GM18520 (cell line): Measurements from ENCODE around the gene SLC25A47.
A peak's percentile ranks its signal among the peaks of the same experiment; 100 is the strongest.

Experiments
- ATAC-seq: cut with Tn5 transposase; IDR thresholded peaks from one replicate; pipeline ENCODE4 v1.9.1; 2021; ENCODE audit not compliant: unreplicated experiment

Gene SLC25A47

GRCh38 chr14:100322138-100322957 lies 791 bp upstream of the SLC25A47 start:
- ATAC-seq = no peak

- no peak for ATAC-seq
Measured at GRCh38 chr14:100323942-100324307, 786 bp downstream of the SLC25A47 start.

GRCh38 chr14:100325231-100325632 lies 2.1 kb downstream of the SLC25A47 start:
- no peak for ATAC-seq

- ATAC-seq = no peak
Measured at GRCh38 chr14:100325958-100326357, 2.8 kb downstream of the SLC25A47 start.

- no peak for ATAC-seq
Measured at GRCh38 chr14:100327128-100327527, 4.0 kb downstream of the SLC25A47 start.

- ATAC-seq = no peak
Measured at GRCh38 chr14:100328495-100329163, 5.5 kb downstream of the SLC25A47 start.

DNA sequence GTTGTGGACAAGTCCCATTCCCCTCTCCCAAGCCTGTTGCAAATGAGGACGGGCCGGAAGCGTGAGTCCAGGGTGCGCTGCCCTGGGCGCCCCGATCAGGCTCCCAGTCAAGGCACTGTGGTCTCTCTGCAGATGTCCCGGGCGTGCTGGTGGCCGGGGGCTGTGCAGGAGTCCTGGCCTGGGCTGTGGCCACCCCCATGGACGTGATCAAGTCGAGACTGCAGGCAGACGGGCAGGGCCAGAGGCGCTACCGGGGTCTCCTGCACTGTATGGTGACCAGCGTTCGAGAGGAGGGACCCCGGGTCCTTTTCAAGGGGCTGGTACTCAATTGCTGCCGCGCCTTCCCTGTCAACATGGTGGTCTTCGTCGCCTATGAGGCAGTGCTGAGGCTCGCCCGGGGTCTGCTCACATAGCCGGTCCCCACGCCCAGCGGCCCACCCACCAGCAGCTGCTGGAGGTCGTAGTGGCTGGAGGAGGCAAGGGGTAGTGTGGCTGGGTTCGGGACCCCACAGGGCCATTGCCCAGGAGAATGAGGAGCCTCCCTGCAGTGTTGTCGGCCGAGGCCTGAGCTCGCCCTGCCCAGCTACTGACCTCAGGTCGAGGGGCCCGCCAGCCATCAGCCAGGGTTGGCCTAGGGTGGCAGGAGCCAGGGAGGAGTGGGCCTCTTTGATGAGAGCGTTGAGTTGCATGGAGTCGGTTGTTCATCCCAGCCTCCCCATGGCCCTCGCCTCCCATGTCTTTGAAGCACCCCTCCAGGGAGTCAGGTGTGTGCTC lies 6.3 kb downstream of the SLC25A47 start:
- ATAC-seq = no peak

DNA sequence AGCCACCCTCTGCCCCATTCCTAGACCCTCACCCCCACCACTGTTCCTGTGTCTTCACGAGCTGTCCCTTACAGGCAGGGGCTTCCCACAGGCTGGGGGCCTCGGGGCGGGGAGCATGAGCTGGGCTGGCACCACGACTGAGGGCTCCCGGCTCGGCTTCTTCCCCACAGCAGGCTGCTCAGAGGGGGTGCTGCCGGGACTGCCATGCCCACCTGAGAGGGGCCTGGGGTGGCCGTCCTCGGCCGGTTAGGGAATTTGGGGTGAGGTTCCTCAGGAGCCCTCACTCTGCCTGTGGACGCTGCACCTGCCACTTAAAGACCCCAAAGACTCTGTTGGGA lies 6.8 kb downstream of the SLC25A47 start:
- ATAC-seq = no peak

- no peak for ATAC-seq
Measured at GRCh38 chr14:100330388-100330931, 7.3 kb downstream of the SLC25A47 start.

DNA sequence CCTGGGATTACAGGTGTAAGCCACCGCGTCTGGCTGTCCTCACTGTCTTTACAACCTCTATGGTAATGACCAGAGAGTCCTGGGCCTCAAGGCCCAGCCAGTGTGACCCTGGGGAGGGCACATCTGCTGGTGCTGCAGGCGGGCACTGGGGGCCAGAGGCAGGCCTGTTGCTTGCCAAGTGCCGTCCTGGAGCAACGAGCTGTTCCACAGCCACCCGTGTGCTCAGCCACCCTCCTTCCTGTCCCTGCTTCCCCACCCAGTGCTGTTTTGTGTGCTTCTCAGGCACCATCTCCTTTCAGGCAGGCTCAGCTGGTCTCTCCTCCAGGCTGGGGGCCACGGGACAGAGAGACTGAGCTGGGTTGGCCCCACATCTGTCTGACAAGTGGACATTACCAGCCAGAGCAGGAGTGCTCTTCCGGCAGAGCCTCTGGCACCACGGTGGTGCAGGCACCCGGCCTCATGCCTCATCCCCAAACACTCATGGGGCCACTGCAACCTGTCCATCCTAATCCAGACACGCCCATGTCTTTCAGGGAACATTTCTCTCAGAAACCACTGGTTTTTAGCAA lies 9.0 kb downstream of the SLC25A47 start:
- ATAC-seq = no peak

- ATAC-seq = peak; percentile 72
Measured at GRCh38 chr14:100332797-100333196, 9.7 kb downstream of the SLC25A47 start.

DNA sequence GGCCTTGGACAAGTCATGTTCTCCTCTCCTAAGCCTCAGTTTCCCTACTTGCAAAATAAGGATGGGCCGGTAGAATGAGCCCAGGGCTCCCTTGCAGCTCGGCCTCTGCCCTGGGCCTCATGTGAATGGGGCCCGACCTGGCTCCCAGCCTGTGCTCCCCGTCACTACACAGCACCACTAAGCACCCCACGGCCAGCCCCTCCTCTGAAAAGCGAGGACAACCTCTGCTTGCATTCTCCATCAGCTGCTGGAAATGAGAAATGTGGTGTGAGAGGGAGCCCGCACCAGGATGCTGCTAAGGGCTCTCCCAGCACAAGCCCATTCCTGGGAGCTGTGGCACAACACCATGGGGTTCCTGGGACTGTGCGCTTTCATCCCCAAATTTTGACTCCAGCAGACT lies 10.2 kb downstream of the SLC25A47 start:
- ATAC-seq = no peak

DNA sequence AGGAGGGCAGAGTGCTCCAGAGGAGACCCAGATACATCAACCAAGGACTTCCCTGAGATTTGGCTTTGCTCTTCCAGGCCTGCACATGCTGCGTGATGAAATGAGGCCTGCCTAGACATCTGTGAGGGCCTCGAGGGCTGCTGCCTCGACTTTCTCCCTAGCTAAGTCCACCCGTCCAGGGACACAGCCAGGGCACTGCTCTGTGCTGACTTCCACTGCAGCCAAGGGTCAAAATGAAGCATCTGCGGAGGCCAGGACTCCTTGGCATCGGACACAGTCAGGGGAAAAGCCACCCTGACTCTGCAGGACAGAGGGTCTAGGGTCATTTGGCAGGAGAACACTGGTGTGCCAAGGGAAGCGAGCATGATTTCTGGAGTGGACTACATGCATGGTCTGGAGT lies 10.7 kb downstream of the SLC25A47 start:
- ATAC-seq = no peak

GRCh38 chr14:100334904-100335303 lies 11.8 kb downstream of the SLC25A47 start:
- ATAC-seq = no peak

- ATAC-seq = no peak
Measured at GRCh38 chr14:100336618-100337530, 13.7 kb downstream of the SLC25A47 start.

DNA sequence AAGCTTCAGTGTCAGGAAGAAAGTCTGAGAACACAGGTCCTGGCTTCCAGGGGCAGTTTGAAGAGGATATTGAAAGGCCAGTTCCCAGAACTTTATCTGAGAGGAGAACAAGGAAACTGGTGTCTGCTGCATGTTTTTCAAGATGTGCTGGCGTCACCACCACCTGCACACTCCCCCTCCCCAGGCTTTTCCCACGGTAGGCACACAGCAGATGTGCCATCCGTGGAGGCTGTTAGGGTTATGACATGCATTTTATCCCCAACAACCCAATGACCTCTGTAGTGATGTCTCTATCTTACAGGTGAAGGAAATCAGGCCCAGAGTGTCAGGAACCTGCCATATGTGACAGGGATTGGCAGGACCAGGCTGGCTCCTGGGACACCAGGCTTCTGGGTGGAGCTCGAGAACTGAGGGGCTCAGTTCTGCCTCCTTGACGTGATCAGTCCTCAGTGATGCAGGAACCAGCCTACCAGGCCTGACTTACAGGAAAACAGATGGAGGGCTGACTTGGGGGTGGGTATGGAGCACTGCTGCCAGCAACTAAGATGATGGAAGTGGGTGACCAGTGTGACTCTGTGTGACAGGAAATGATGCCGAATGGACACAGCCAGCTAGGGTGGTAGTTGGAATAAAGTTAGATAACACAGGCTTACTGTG lies 16.8 kb downstream of the SLC25A47 start:
- no peak for ATAC-seq

- no peak for ATAC-seq
Measured at GRCh38 chr14:100340423-100340813, 17.3 kb downstream of the SLC25A47 start.

GRCh38 chr14:100341301-100342031 lies 18.3 kb downstream of the SLC25A47 start:
- ATAC-seq = peak; percentile 44

DNA sequence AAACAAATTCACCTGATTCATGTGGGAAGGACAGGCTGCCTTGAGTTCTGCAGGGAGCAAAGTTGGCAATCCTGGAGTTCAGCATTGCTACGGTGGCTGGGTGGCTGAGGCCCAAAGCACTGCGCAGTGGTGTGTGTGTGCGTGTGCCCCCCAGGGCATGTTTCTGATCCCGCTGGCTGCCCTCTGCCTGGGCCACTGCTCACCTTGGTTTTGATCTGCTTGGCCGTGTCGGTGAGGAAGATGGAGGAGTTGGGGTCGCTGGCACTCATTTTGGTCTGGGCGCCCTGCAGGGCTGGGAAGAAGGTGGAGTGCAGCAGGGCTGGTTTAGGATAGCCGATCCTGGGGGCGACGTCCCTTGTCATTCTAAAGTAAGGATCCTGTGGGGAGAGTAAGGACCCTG lies 19.1 kb downstream of the SLC25A47 start:
- ATAC-seq = no peak
